ENCODE results near the gene GEMIN4. TPM values are rescaled to one million over a fixed set of nuclear protein-coding genes. Genes with fewer than 3 reads are reported as not detected.

GEMIN4 gene
- total RNA-seq, 2 donors from 2014 or later = 34.2 to 58.4 TPM

DNA sequence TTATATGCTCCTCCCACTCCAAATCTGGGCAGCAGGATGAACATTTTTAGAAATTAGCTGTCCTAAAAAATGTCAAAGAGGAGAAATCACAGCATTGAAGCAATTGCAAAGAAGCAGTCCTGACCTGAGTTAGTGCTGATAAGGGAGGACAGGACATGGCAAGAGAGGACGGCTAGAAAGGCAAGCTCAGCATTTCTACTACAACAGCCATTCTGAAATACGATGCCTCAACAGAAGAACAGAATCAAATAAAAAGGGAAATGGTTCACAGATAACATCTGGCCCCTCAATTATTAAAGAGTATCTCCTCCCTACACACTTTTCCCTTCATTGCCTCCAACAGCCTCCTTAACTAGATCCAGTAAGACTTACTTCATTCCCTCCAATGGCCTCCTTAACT is 55.7 kb downstream of the GEMIN4 start:
- H3K9me3 Mint-ChIP-seq = no peaks in the 10 kb centered on the region
- peaks cover 23% of the 10 kb centered on the region for H3K36me3 Mint-ChIP-seq
- ATAC-seq (no peak), DNase-seq (ENCODE audit: low spot score) (no peak)
- H3K27ac Mint-ChIP-seq = no peak overlapping the region
- no peak overlapping the region for H3K4me3 Mint-ChIP-seq
- H3K27me3 Mint-ChIP-seq = no peaks in the 10 kb centered on the region
- no peaks in the 10 kb centered on the region for H3K4me1 Mint-ChIP-seq (ENCODE audit: low read depth in 2 of 2)

Other genes with a start within 250 kb of the GEMIN4 start
- gene VPS53, start 37.4 kb downstream of the GEMIN4 start, total RNA-seq = 100 to 1,000 TPM in 1 of 2 donors, 10 to 100 TPM in 1; 76.7 to 102 TPM
- 10 to 100 TPM; 15.5 to 17.8 TPM for gene TLCD3A, start 19.7 kb downstream of the GEMIN4 start, total RNA-seq
- 10 to 100 TPM; 52.9 to 62.5 TPM for gene GLOD4, start 30.0 kb upstream of the GEMIN4 start, total RNA-seq
- 10 to 100 TPM; 23.5 to 36.6 TPM for gene MRM3, start 30.1 kb upstream of the GEMIN4 start, total RNA-seq
- gene NXN, start 227.5 kb upstream of the GEMIN4 start, total RNA-seq = under 1 TPM; 0.61 to 0.69 TPM
- 10 to 100 TPM; 12.7 to 19.8 TPM for gene TIMM22, start 244.9 kb upstream of the GEMIN4 start, total RNA-seq

Data from natural killer cell treated with Interleukin-12 subunit alpha and Interleukin-12 subunit beta and Interleukin-15 and Interleukin-18, amount 100 ng/mL, for 72 hours (primary cell).